Gastrocnemius medialis (tissue), 4 donors: ENCODE measurements around the gene ADORA3. TPM values are rescaled to one million over a fixed set of nuclear protein-coding genes. Genes with fewer than 3 reads are reported as not detected.
"Not testable (repeated sequence)": the region's sequence is repeated elsewhere in the genome, so short reads cannot be mapped to it uniquely, and the experiment has no call there.

Experiments used
- ATAC-seq, 2 donors: fragments of 150-250 bp; one replicate each; pipeline ENCODE4 v1.9.1; 2016
- DNase-seq, 2 donors: peaks; one replicate each; pipeline ENCODE4 v3.0.0-alpha.2; 2019
- H3K27ac ChIP-seq, 4 donors: fragments of 200-600 bp; sonication (generic); 1 replicate in 1 of 4; 2 replicates in 3 of 4; pipeline ENCODE4 v1.5.1; 2016 to 2018; ENCODE audit warnings: mild to moderate bottlenecking in 2 of 4, moderate library complexity in 1 of 4
- H3K27me3 ChIP-seq, 3 donors: fragments of 200-600 bp; sonication (generic) in 2 of 3; 1 replicate in 1 of 3; 2 replicates in 2 of 3; pipeline versions ENCODE4 v1.5.1 to v1.6.0; 2016 to 2019; ENCODE audit warnings: mild to moderate bottlenecking in 1 of 3, moderate library complexity in 1 of 3
- H3K36me3 ChIP-seq, 2 donors: fragments of 200-600 bp; sonication (generic) in 1 of 2; one replicate each; pipeline ENCODE4 v1.5.1; 2017 to 2018
- H3K4me1 ChIP-seq, 2 donors: fragments of 200-600 bp; sonication (generic) in 1 of 2; one replicate each; pipeline ENCODE4 v1.5.1; 2016 to 2017; ENCODE audit warnings: mild to moderate bottlenecking in 2 of 2
- H3K4me3 ChIP-seq, 4 donors: fragments of 200-600 bp; sonication (generic) in 3 of 4; 1 replicate in 1 of 4; 2 replicates in 3 of 4; pipeline ENCODE4 v1.5.1; 2016 to 2019; ENCODE audit warnings: mild to moderate bottlenecking in 2 of 4
- H3K9me3 ChIP-seq, 3 donors: fragments of 200-600 bp; sonication (generic) in 2 of 3; 1 replicate in 1 of 3; 2 replicates in 2 of 3; pipeline ENCODE4 v1.5.1; 2016 to 2019
- POLR2A ChIP-seq, 2 donors: fragments of 450-650 bp; IDR thresholded peaks; one replicate each; pipeline ENCODE4 v1.6.1; 2017; ENCODE audit warnings: antibody characterized with exemption in 2 of 2, mild to moderate bottlenecking in 2 of 2, moderate library complexity in 2 of 2
- in situ Hi-C, 4 donors: fragments of 200-750 bp; cut with MboI; loops; one replicate each; pipeline versions ENCODE4 v1.15.0 to v1.8.0; 2017; ENCODE audit warnings: low sequenced_read_pairs in 4 of 4
- intact Hi-C: fragments of 100-400 bp; cut with DNase I; formaldehyde crosslinking; loops from one replicate; pipeline ENCODE4 v1.15.1; 2023; ENCODE audit warnings: low total_unique reads
- total RNA-seq, 4 donors: library from RNA; depleted of rRNA; stranded (reverse); fragments of >200 nt; gene quantifications; one replicate each; pipeline versions ENCODE4 v1.1.0 to v1.2.3, GENCODE V29; 2016
- TF ChIP-seq, protein P1 (sequence below), 5 experiments: fragments of 450-650 bp in 3 of 5; fragments of 200-600 bp in 2 of 5; sonication (generic) in 2 of 5; IDR thresholded peaks in 4 of 5; conservative IDR thresholded peaks in 1 of 5; 1 replicate in 4 of 5; 2 replicates in 1 of 5; pipeline ENCODE4 v1.5.1; 2016 to 2019; ENCODE audit warnings: antibody characterized with exemption in 5 of 5, mild to moderate bottlenecking in 3 of 5, moderate library complexity in 3 of 5

ADORA3 gene
- total RNA-seq, result 1 to 10 TPM; 1.0 to 4.1 (median 2.1) TPM

GRCh38 chr1:111503585-111504060 lies at the start of gene ADORA3, which contains the start of gene TMIGD3:
Gene ADORA3 (minus strand): TSS chr1:111503633. CDS start chr1:111503354, 279 bp downstream.
Gene TMIGD3 (minus strand): TSS chr1:111503633. CDS start chr1:111503354, 279 bp downstream.
- Histone ChIP-seq H3K9me3 (no peaks in the 10 kb centered on the region), H3K27me3 (no peaks in the 10 kb centered on the region), H3K27ac (no peak within 1 kb of the TSS), H3K4me1 (peaks cover 14 to 16% of the 10 kb centered on the region in 2 donors), H3K36me3 (no peaks in the 10 kb centered on the region), H3K4me3 (peak within 1 kb of the TSS in 1 of 4 donors; percentile 22)
- DNase-seq, result no peak
- TF ChIP-seq POLR2A (IDR thresholded peaks at IDR 0.05), result peak in 1 of 2 donors; percentile 37
- TF ChIP-seq, protein P1, sequence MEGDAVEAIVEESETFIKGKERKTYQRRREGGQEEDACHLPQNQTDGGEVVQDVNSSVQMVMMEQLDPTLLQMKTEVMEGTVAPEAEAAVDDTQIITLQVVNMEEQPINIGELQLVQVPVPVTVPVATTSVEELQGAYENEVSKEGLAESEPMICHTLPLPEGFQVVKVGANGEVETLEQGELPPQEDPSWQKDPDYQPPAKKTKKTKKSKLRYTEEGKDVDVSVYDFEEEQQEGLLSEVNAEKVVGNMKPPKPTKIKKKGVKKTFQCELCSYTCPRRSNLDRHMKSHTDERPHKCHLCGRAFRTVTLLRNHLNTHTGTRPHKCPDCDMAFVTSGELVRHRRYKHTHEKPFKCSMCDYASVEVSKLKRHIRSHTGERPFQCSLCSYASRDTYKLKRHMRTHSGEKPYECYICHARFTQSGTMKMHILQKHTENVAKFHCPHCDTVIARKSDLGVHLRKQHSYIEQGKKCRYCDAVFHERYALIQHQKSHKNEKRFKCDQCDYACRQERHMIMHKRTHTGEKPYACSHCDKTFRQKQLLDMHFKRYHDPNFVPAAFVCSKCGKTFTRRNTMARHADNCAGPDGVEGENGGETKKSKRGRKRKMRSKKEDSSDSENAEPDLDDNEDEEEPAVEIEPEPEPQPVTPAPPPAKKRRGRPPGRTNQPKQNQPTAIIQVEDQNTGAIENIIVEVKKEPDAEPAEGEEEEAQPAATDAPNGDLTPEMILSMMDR (IDR thresholded peaks at IDR 0.05 in 4 of 5, conservative IDR thresholded peaks at IDR 0.05 in 1 of 5), result no peak
- ATAC-seq, result no peak
- intact Hi-C loops, result no loop called here
- in situ Hi-C loops, result loop anchor here in 2 of 4 donors (10.0 kb wide), 2 partner anchors 121 to 151 kb away; no protein-coding TSS in a partner anchor

- Histone ChIP-seq H3K27me3 (no peaks in the 10 kb centered on the region), H3K4me3 (no peak overlapping the region), H3K4me1 (no peaks in the 10 kb centered on the region), H3K27ac (no peak overlapping the region), H3K9me3 (no peaks in the 10 kb centered on the region), H3K36me3 (no peaks in the 10 kb centered on the region)
- ATAC-seq (no peak), DNase-seq (no peak)
- in situ Hi-C loops, result no loop called here
- TF ChIP-seq, protein P1 (IDR thresholded peaks at IDR 0.05 in 4 of 5, conservative IDR thresholded peaks at IDR 0.05 in 1 of 5), result no peak
- TF ChIP-seq POLR2A (IDR thresholded peaks at IDR 0.05), result no peak
- intact Hi-C loops, result no loop called here
Measured at GRCh38 chr1:111553196-111553595, 49.8 kb upstream of the ADORA3 start.

GRCh38 chr1:111552587-111552986 lies 49.2 kb upstream of the ADORA3 start:
- no peak overlapping the region for H3K27ac ChIP-seq
- no peak for ATAC-seq
- no peaks in the 10 kb centered on the region for H3K4me1 ChIP-seq
- in situ Hi-C loops, result no loop called here
- no peak for DNase-seq
- TF ChIP-seq POLR2A (IDR thresholded peaks at IDR 0.05), result no peak
- TF ChIP-seq, protein P1 (IDR thresholded peaks at IDR 0.05 in 4 of 5, conservative IDR thresholded peaks at IDR 0.05 in 1 of 5), result no peak
- no peaks in the 10 kb centered on the region for H3K9me3 ChIP-seq
- intact Hi-C loops, result no loop called here
- H3K4me3 ChIP-seq, result no peak overlapping the region
- H3K36me3 ChIP-seq, result no peaks in the 10 kb centered on the region
- H3K27me3 ChIP-seq, result no peaks in the 10 kb centered on the region

GRCh38 chr1:111551623-111552411 lies 48.4 kb upstream of the ADORA3 start:
- intact Hi-C loops (no loop called here), in situ Hi-C loops (no loop called here)
- Histone ChIP-seq H3K36me3 (no peaks in the 10 kb centered on the region), H3K9me3 (no peaks in the 10 kb centered on the region), H3K4me1 (no peaks in the 10 kb centered on the region), H3K27me3 (no peaks in the 10 kb centered on the region), H3K4me3 (no peak overlapping the region), H3K27ac (no peak overlapping the region)
- DNase-seq (no peak), ATAC-seq (no peak)
- TF ChIP-seq, protein P1 (IDR thresholded peaks at IDR 0.05 in 4 of 5, conservative IDR thresholded peaks at IDR 0.05 in 1 of 5), result no peak
- TF ChIP-seq POLR2A (IDR thresholded peaks at IDR 0.05), result no peak

DNA sequence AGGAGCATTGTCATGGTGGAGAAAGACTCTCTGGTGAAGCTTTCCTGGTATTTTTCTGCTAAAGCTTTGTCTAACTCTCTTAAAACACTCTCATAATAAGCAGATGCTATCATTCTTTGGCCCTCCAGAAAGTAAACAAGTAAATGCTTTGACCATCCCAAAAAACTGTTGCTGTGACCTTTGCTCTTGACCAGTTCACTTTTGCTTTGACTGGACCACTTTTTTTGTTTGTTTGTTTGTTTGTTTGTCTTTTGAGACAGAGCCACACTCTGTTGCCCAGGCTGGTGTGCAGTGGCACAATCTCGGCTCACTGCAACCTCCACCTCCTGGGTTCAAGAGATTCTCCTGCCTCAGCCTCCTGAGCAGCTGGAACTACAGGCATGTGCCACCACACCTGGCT lies 44.4 kb upstream of the ADORA3 start:
- intact Hi-C loops, H3K9me3 ChIP-seq, H3K36me3 ChIP-seq, H3K4me1 ChIP-seq, DNase-seq, H3K27ac ChIP-seq, in situ Hi-C loops, ATAC-seq, H3K4me3 ChIP-seq, H3K27me3 ChIP-seq: not testable (repeated sequence)
